Limb (tissue), 2 donors: ENCODE measurements around the gene APBB3.
A peak's percentile ranks its signal among the peaks of the same experiment; 100 is the strongest.
"Not testable (repeated sequence)": the region's sequence is repeated elsewhere in the genome, so short reads cannot be mapped to it uniquely, and the experiment has no call there.

Experiments used
- DNase-seq, 2 donors: peaks; one replicate each; pipeline ENCODE4 v3.0.0-alpha.2; 2016; ENCODE audit errors: extremely low spot score in 2 of 2

Gene APBB3

DNA sequence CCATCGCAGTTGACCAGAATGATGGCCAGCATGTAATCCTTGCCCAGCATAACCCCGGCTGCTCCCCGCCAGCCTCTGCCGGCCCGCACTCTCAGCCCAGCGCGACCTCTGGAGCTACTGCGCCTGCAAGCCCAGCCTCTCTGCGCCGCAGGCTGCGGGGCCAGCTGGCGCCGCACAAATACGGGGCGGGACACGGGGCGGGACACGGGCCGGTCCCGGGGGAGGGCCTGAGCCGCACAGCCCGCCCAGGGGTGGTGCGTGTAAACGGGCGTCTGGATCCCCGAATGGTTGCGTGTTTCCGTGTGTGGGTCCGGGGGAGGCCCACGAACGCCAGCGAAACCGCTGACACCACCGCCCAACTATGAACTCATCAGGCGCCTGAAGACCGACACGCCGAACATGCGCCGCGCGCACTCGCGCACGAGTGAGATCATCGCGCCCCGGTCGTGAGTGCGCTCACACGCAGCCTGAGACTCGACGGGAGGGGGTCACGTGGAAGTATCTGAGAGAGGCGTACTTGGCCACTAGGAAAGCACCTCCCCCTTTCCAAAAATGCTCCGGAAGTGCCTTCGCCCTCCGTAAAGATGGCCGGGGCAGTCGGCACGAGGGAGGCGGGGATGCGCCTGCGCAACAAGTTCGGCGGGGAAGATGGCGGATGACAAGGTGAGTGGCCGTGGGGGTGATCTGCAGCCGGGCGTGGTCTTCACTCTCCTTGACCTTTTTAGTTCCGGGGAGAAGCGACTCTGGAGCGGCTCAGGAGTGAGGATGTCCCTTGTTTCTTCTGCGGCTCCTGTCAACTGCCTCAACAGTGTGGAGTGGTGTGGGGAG is at the start of gene APBB3, which contains the start of gene SLC35A4:
Gene APBB3, minus strand, starts transcription at position 403 of the 828 bp plus-strand sequence. Its CDS starts 353 bp downstream, at position 50.
Gene SLC35A4, plus strand, starts transcription at position 633 of the 828 bp plus-strand sequence. CDS start 2,342 bp downstream, outside the sequence.
- DNase-seq = peak; percentile 95 to 99

- no peak for DNase-seq
Observed at GRCh38 chr5:140611020-140611521, 46.7 kb upstream of the APBB3 start.

DNA sequence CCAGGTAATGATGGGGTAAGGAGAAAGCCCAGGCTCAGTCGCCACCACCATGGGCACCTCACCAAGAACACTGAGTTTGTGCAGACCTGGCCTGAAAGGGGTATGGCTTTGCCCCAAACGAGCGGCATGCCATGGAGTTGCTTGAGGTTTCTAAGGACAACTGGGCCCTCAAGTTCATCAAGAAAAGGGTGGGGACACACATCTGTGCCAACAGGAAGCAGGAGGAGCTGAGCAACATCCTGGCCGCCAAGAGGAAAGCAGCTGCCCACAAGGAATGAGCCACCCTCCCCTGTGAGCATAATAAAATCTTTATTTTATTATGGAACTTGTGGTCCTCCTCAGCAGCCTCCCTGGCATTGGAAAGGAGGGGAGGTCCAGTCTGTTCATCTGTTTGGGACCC is 44.7 kb upstream of the APBB3 start:
- DNase-seq = no peak

DNA sequence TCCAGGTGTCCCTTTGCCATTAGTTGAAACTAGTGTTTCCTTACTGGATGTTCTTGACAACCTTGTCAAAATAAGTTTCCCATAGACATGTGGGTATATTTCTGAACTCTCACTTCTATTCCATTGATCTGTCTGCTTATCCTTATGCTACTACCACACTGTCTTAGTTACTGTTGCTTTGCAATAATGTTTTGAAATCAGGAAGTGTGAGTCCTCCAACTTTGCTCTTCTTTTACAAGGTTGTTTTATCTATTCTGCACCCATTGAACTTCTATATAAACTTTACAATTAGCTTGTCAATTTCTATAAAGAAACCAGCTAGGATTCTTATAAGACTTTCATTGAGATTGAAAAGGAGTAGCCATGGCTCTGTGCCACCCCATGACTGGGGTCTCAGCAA is 44.3 kb upstream of the APBB3 start:
- DNase-seq = no peak

- DNase-seq = no peak
Observed at GRCh38 chr5:140607031-140607430, 42.6 kb upstream of the APBB3 start.

GRCh38 chr5:140605879-140606278 is 41.5 kb upstream of the APBB3 start:
- no peak for DNase-seq

GRCh38 chr5:140603734-140604133 is 39.3 kb upstream of the APBB3 start:
- no peak for DNase-seq

DNA sequence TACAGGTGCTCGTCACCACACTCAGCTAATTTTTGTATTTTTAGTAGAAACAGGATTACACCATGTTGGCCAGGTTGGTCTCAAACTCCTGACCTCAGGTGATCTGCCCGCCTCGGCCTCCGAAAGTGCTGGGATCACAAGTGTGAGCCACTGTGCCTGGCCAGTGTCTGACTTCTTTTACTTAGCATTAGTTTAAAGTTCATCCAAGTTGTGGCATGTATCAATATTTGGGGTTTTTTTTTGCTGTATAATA is 39.0 kb upstream of the APBB3 start:
- not testable (repeated sequence) for DNase-seq

DNA sequence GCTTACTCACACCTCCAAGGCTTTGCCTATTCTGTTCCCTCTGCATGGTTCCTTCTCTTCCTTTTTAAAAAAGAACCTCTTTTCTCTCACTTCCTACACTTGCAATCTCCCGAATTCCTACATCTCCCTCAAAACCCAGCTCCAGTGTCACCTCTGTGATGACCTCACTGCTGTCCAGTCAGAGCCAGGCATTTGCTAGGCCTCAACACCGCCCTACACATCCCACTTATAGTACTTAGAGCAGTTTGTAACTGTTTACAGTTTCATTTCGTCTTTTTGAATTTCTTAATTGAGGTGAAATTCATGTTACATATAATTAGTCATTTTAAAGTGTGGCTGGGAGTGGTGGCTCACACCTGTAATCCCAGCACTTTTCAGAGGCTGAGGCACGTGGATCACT is 37.7 kb upstream of the APBB3 start:
- no peak for DNase-seq

GRCh38 chr5:140600096-140600495 is 35.7 kb upstream of the APBB3 start:
- DNase-seq = no peak

DNA sequence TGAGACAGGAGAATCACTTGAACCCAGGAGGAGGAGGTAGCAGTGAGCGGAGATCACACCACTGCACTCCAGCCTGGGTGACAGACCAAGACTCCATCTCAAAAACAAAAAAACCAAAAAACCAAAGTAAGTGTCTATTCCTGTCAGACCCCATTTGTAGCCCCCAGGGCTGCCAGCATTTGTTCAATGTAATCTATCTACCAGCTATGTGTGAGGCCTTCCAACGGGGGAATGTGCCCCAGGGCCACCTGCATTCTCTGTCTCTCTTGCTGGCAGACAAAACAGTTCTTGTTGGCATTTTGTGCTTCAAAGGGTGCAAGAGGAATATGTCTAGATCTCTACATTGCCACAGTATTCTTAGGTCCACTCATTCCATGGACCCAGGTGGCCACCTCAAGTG is 34.4 kb upstream of the APBB3 start:
- no peak for DNase-seq

DNA sequence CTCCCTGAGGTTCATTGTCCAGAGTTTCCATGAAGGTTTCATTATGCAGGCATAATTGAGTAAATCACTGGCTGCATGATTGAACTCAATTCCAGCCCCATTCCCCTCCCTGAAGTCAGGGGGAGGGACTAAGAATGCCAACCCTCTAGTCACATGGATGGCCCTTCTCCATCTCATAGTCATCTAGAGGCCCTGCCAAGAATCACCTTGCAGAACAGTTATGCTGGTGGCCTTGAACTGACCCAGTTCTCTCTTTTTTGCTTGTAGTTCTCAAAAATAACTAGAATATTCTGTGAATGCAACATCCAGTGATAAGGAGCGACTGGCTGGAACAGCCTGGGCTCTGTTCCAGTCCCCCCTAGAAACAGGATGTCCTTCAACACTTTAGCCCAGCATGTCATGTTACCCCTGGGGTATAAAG is 31.9 kb upstream of the APBB3 start:
- no peak for DNase-seq

GRCh38 chr5:140595538-140596300 is 31.3 kb upstream of the APBB3 start:
- DNase-seq = no peak

DNA sequence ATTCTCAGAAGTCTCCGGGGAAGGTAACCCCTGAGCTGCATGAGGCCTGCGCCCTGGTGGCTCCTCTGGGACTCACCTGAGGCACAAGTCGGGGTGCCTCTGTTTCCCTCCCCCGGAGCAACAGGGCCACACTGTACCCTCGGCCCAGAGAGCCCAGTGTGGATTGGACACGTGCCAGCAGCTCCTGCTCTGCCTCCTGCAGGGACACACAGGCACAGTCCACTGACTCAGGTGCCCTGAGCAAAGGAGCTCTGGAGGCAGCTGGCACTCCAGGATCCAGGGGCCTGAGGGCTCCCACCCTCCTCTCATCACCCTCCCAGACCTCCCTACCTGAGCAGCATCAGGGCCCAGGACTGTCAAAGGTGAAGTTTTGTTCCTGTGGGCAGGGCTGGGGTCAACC is 29.8 kb upstream of the APBB3 start:
- DNase-seq = no peak

- not testable (repeated sequence) for DNase-seq
Observed at GRCh38 chr5:140593070-140593469, 28.7 kb upstream of the APBB3 start.

DNA sequence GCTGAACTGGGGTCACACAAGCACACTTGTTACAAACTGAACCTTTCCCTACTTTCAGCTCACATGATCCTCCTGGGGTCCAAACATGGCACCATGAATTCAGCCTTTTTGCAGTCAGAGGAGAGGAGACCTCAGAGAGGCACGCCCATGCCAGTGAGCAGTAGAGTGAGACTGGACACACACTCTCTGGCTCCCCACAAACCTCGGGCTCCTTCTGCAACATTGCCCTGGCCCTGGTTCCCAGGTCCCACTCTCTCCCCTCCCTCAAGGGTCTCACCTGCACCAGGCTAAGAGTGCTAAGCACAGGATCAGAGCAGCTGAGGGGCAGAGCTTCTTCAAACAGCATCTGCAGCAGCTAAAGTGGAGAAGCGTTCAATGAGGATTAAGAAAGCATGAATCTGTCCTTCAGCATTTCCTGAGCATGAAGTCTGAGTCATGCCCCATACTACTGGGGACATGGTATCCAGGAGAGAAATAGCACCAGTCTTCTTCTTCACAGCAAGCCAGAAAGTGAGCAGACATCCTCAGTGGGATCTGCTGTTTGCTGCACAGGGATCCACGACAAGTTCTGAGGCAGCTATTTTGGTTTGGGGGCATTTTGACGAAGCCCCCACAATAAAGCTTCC is 27.5 kb upstream of the APBB3 start:
- no peak for DNase-seq

- no peak for DNase-seq
Observed at GRCh38 chr5:140590861-140591260, 26.5 kb upstream of the APBB3 start.

DNA sequence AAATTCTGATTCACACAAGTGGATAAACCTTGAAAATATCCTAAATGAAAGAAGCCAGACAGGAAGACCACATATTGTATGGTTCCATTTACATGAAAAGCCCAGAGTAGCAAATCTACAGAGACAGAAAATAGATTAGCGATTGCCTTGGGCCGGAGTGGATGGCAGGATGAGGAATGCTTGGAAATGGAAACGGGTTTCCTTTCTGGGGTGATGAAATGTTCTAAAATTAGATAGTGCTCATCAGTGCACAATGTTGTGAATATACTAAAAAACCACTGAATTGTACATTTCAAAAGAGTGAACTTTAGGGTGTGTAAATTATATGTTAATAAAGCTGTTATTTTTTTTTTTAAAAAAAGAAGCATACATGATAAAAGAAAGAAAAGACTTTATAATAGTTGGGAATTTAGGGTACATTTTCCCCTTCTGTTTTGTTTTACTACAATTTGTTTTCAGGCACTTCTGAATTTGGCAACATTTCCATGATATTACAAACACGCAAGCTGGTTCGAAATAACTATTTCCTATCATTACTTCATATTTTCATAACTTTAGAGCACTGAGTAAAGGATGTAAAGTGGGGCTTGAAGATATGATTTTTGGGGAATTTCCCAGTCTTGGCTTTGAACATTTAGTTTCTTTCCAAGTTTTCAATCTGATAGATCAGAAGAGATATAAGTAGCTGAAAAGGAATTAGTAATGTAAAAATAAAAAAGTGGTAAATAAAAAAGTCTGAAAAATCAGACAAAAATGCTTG is 24.1 kb upstream of the APBB3 start:
- DNase-seq = no peak

GRCh38 chr5:140587495-140587894 is 23.1 kb upstream of the APBB3 start:
- no peak for DNase-seq

GRCh38 chr5:140579188-140579747 is 14.9 kb upstream of the APBB3 start:
- DNase-seq = not testable (repeated sequence)

- DNase-seq = no peak
Observed at GRCh38 chr5:140576776-140577201, 12.4 kb upstream of the APBB3 start.
